Caco-2 (cell line): Measurements from ENCODE around the gene MLIP. TPM values are rescaled to one million over a fixed set of nuclear protein-coding genes. Genes with fewer than 3 reads are reported as not detected.
A peak's percentile ranks its signal among the peaks of the same experiment; 100 is the strongest.

Experiments
- BruUV-seq: library from RNA; stranded (reverse); fragments of 400-500 nt; replicated peaks from 2 replicates; lab custom pipeline; 2021; lab: Mats Ljungman, UMichigan
- CTCF ChIA-PET: fragments of 300-600 bp; sonication (Branson Sonifier 250); formaldehyde crosslinking; loops from one replicate; lab custom pipeline; 2022; ENCODE audit warnings: antibody characterized with exemption; lab: Charles Lee
- POLR2A ChIA-PET: fragments of 300-600 bp; sonication (Branson Sonifier 250); formaldehyde crosslinking; loops from one replicate; lab custom pipeline; 2022; ENCODE audit warnings: antibody characterized with exemption; lab: Charles Lee
- DNase-seq, 2 experiments: peaks; one replicate each; pipeline versions ENCODE4 v3.0.0 to v3.0.0-alpha.2; 2020 to 2022
- H3K27me3 ChIP-seq: replicated peaks from 2 replicates; pipeline ENCODE4 v1.6.0; 2011; ENCODE audit warnings: low read length; ENCODE audit not compliant: control insufficient read depth, insufficient read depth
- H3K36me3 ChIP-seq: 2 replicates; pipeline ENCODE4 v1.5.1; 2011; ENCODE audit warnings: low read length; ENCODE audit not compliant: control insufficient read depth, insufficient read depth
- H3K4me1 ChIP-seq: fragments of 250-450 bp; sonication (Bioruptor Pico); 2 replicates; pipeline ENCODE4 v1.5.1; 2020; ENCODE audit warnings: mild to moderate bottlenecking
- H3K4me3 ChIP-seq: 2 replicates; pipeline ENCODE4 v1.5.1; 2011; ENCODE audit warnings: low read depth, mild to moderate bottlenecking, control low read depth, low read length
- H3K9me3 ChIP-seq: fragments of 250-450 bp; sonication (Bioruptor Pico); 2 replicates; pipeline ENCODE4 v1.5.1; 2020; ENCODE audit warnings: mild to moderate bottlenecking, moderate library complexity
- H3K27ac Mint-ChIP-seq: one replicate; pipeline ENCODE4 v1.8.0; 2022; ENCODE audit warnings: mixed read lengths; ENCODE audit not compliant: unreplicated experiment
- H3K27me3 Mint-ChIP-seq: one replicate; pipeline ENCODE4 v1.8.0; 2022; ENCODE audit warnings: mixed read lengths; ENCODE audit not compliant: insufficient read depth, unreplicated experiment
- H3K36me3 Mint-ChIP-seq: one replicate; pipeline ENCODE4 v1.8.0; 2022; ENCODE audit warnings: mild to moderate bottlenecking, mixed read lengths; ENCODE audit not compliant: insufficient read depth, unreplicated experiment
- H3K4me1 Mint-ChIP-seq: one replicate; pipeline ENCODE4 v1.8.0; 2022; ENCODE audit warnings: low read depth, mixed read lengths; ENCODE audit not compliant: unreplicated experiment
- H3K4me3 Mint-ChIP-seq: one replicate; pipeline ENCODE4 v1.8.0; 2022; ENCODE audit warnings: mild to moderate bottlenecking, moderate library complexity, mixed read lengths; ENCODE audit not compliant: unreplicated experiment
- H3K9me3 Mint-ChIP-seq: one replicate; pipeline ENCODE4 v1.8.0; 2022; ENCODE audit warnings: mixed read lengths; ENCODE audit not compliant: unreplicated experiment
- intact Hi-C: fragments of 100-400 bp; cut with micrococcal nuclease; formaldehyde crosslinking; loops from one replicate; pipeline ENCODE4 v1.10.0; 2022; ENCODE audit not compliant: unreplicated experiment
- total RNA-seq: library from RNA; stranded (reverse); gene quantifications from 2 replicates; pipeline ENCODE4 v1.2.3, GENCODE V29; 2022
- TF ChIP-seq, protein P1 (sequence below), 2 experiments: fragments of 200-600 bp in 1 of 2; IDR thresholded peaks; 1 replicate in 1 of 2; 2 replicates in 1 of 2; pipeline versions ENCODE4 v1.5.1 to v1.8.0; 2011 to 2022; ENCODE audit warnings: antibody characterized with exemption in 1 of 2, control low read depth in 1 of 2, inconsistent platforms in 1 of 2, low read depth in 1 of 2, low read length in 1 of 2, mild to moderate bottlenecking in 1 of 2, moderate library complexity in 1 of 2; ENCODE audit not compliant: insufficient read depth in 1 of 2, severe bottlenecking in 1 of 2, unreplicated experiment in 1 of 2

Gene MLIP
- total RNA-seq, 1 experiment from 2014 or later = 0.88 TPM

DNA sequence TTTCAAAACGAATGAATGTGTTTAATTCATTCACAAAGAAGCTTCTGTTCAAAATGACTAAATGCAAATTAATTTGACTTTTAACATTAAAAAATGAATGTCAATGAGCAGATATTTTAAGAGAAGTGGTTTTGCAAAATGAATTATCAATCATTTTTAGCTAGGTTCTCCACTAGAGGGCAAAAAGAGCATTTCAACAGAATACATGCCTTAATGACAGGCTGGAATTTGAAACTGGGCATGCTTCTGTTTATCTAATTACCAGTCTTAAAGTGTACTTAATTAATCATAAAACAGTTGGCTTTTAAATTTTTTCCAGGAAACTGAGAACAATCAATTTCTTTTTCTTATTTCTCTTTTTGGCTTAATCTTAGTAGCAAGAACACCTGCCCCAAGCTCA lies 133.2 kb downstream of the MLIP start:
- POLR2A ChIA-PET = no interaction called here
- Mint-ChIP-seq H3K4me3 (no peak overlapping the region), H3K9me3 (no peaks in the 10 kb centered on the region), H3K4me1 (no peaks in the 10 kb centered on the region), H3K27me3 (no peaks in the 10 kb centered on the region), H3K27ac (no peak overlapping the region), H3K36me3 (no peaks in the 10 kb centered on the region)
- CTCF ChIA-PET = interaction anchor here (0.6 to 1.2 kb wide), 3 partner anchors 23 to 258 kb away, joined by 3 to 5 read pairs (median 3); no protein-coding TSS in a partner anchor
- DNase-seq = no peak
- no TSS peak for BruUV-seq
- no peaks in the 10 kb centered on the region for H3K4me1 ChIP-seq
- no peaks in the 10 kb centered on the region for H3K27me3 ChIP-seq
- no peaks in the 10 kb centered on the region; the same call in 1 of the 2 replicates for H3K9me3 ChIP-seq
- TF ChIP-seq, protein P1, sequence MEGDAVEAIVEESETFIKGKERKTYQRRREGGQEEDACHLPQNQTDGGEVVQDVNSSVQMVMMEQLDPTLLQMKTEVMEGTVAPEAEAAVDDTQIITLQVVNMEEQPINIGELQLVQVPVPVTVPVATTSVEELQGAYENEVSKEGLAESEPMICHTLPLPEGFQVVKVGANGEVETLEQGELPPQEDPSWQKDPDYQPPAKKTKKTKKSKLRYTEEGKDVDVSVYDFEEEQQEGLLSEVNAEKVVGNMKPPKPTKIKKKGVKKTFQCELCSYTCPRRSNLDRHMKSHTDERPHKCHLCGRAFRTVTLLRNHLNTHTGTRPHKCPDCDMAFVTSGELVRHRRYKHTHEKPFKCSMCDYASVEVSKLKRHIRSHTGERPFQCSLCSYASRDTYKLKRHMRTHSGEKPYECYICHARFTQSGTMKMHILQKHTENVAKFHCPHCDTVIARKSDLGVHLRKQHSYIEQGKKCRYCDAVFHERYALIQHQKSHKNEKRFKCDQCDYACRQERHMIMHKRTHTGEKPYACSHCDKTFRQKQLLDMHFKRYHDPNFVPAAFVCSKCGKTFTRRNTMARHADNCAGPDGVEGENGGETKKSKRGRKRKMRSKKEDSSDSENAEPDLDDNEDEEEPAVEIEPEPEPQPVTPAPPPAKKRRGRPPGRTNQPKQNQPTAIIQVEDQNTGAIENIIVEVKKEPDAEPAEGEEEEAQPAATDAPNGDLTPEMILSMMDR (IDR thresholded peaks at IDR 0.05; ENCODE audit: insufficient read depth in 1 of 2, low read depth in 1 of 2, low read length in 1 of 2, severe bottlenecking in 1 of 2, unreplicated experiment in 1 of 2) = peak; percentile 57 to 62
- H3K4me3 ChIP-seq = no peak overlapping the region
- H3K36me3 ChIP-seq = no peaks in the 10 kb centered on the region
- intact Hi-C loops = no loop called here

DNA sequence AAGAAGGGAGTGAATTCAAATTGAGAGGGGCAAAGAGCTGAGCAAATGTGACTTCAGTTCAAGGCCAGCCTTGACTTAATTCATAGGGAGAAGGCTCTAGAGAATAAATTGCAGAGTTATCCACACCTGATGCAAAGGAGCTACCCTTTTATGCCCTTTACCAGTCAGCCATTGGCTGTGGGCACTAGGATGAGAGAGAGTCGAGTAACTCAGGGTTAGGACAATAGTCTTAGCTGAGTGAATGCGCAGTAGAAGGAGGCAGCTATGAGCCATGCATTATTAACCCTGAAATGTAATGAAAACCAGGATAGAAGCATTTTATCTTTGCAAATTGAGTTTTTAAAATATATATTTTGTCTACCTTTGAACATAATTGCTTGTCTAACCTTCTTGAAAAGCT lies 134.0 kb downstream of the MLIP start:
- Mint-ChIP-seq H3K27me3 (no peaks in the 10 kb centered on the region), H3K4me1 (no peaks in the 10 kb centered on the region), H3K9me3 (no peaks in the 10 kb centered on the region), H3K4me3 (no peak overlapping the region), H3K36me3 (no peaks in the 10 kb centered on the region), H3K27ac (no peak overlapping the region)
- CTCF ChIA-PET = interaction anchor here (1.2 kb wide), 1 partner anchor 259 kb away, joined by 5 read pairs; no protein-coding TSS in a partner anchor
- no peak for DNase-seq
- TF ChIP-seq, protein P1 (IDR thresholded peaks at IDR 0.05; ENCODE audit: insufficient read depth in 1 of 2, low read depth in 1 of 2, low read length in 1 of 2, severe bottlenecking in 1 of 2, unreplicated experiment in 1 of 2) = no peak
- H3K4me1 ChIP-seq = no peaks in the 10 kb centered on the region
- no peaks in the 10 kb centered on the region for H3K36me3 ChIP-seq
- no peaks in the 10 kb centered on the region for H3K27me3 ChIP-seq
- H3K9me3 ChIP-seq = no peaks in the 10 kb centered on the region; the same call in 1 of the 2 replicates
- no TSS peak for BruUV-seq
- H3K4me3 ChIP-seq = no peak overlapping the region
- intact Hi-C loops = loop anchor here (5.0 kb wide), 1 partner anchor 258 kb away; no protein-coding TSS in a partner anchor
- POLR2A ChIA-PET = no interaction called here

DNA sequence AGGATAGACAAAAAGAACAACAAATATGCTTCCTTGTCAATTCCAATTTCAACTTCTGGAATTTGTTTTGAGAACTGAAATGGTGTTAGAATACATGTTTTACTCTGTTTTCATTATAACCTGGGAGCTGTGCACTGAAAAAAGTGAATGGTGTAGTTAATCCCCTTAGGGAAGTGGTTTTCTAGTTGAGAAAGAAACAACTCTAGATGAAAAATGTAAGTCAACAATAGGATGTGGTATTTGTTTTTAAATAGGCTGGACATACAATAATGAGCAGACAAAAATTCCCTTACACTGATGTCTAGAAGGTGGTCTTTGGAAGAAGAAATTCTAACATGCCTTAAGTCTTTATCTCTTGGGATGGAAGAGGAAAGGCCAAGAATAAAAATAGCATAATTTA lies 137.1 kb downstream of the MLIP start:
- no peaks in the 10 kb centered on the region for H3K27me3 ChIP-seq
- no peak for DNase-seq
- no peaks in the 10 kb centered on the region for H3K9me3 Mint-ChIP-seq
- no peaks in the 10 kb centered on the region for H3K4me1 ChIP-seq
- no peak overlapping the region for H3K27ac Mint-ChIP-seq
- POLR2A ChIA-PET = no interaction called here
- CTCF ChIA-PET = no interaction called here
- H3K36me3 ChIP-seq = no peaks in the 10 kb centered on the region
- TF ChIP-seq, protein P1 (IDR thresholded peaks at IDR 0.05; ENCODE audit: insufficient read depth in 1 of 2, low read depth in 1 of 2, low read length in 1 of 2, severe bottlenecking in 1 of 2, unreplicated experiment in 1 of 2) = no peak
- H3K4me1 Mint-ChIP-seq = no peaks in the 10 kb centered on the region
- intact Hi-C loops = loop anchor here (5.0 kb wide), 1 partner anchor 261 kb away; no protein-coding TSS in a partner anchor
- H3K4me3 Mint-ChIP-seq = no peak overlapping the region
- no peaks in the 10 kb centered on the region for H3K9me3 ChIP-seq
- no peak overlapping the region for H3K4me3 ChIP-seq
- no TSS peak for BruUV-seq
- no peaks in the 10 kb centered on the region for H3K27me3 Mint-ChIP-seq
- H3K36me3 Mint-ChIP-seq = no peaks in the 10 kb centered on the region
